ENCODE results near the gene IL4R.
A peak's percentile ranks its signal among the peaks of the same experiment; 100 is the strongest.

The IL4R gene

DNA sequence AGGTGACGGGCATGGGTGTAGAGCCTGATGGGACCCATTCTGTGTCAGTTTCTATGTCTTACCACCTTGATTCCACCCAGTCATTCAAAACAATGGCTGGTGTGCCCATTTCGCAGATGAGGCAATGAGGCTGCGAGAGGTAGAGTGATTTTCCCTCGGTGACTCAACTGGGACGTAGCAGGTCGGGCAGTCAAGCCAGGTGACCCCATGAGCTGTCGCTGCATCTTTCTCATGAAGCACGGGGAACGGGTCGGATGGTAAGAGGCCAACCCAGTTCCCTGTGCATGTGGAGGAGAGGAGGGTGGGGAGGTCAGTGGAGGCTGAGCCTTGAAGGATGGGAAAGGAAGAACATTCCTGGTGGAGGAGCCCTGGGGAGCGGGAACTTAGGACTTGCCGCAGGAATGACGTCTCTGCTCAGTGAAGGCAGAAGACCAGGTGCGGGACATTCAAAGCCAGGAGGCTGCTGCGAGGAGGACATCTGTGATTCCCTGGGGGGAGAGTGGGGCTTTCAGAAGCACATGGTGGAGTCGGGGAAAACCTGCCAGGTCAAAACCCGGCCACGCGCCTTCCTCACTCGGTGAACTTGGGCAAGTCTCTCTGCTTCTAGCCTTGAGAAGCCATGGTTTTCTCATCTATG lies 89.3 kb downstream of the IL4R start:
- H4K8ac ChIP-seq (ENCODE audit: low read depth, low read length) = no peak overlapping the region
- H2BK12ac ChIP-seq (ENCODE audit: low read length) = no peak overlapping the region
- peaks cover 6 to 7% of the 10 kb centered on the region in 2 donors for H3K4me1 ChIP-seq (ENCODE audit: control insufficient read depth in 2 of 2, insufficient read depth in 1 of 2, low read depth in 1 of 2, low read length in 2 of 2)
- no peak overlapping the region for H2BK15ac ChIP-seq (ENCODE audit: low read length)
- H3K9ac ChIP-seq (ENCODE audit: low read depth, low read length, poor library complexity) = no peak overlapping the region
- peaks cover 0 to 19% (median 0%) of the 10 kb centered on the region in 3 experiments for H3K27me3 ChIP-seq (ENCODE audit: control insufficient read depth in 3 of 3, insufficient read depth in 3 of 3, low read depth in 1 of 3, low read length in 3 of 3)
- H4K91ac ChIP-seq (ENCODE audit: low read depth, low read length, poor library complexity) = no peak overlapping the region
- no peak overlapping the region for H2AFZ ChIP-seq (ENCODE audit: low read length)
- no peak overlapping the region for H3K4me3 ChIP-seq (ENCODE audit: low read length in 2 of 2)
- H2BK120ac ChIP-seq (ENCODE audit: low read depth, low read length) = no peak overlapping the region
- no peak overlapping the region for H3K27ac ChIP-seq (replicated peaks; ENCODE audit: low read length)
- no peaks in the 10 kb centered on the region for H3K9me3 ChIP-seq (replicated peaks in 1 of 2; ENCODE audit: control insufficient read depth in 2 of 2, insufficient read depth in 1 of 2, low read depth in 1 of 2, low read length in 2 of 2)
- peak overlapping the region; percentile 17 for H3K18ac ChIP-seq (ENCODE audit: low read length)
- H3K36me3 ChIP-seq (replicated peaks in 1 of 2; ENCODE audit: control insufficient read depth in 2 of 2, insufficient read depth in 2 of 2, low read length in 2 of 2) = no peaks in the 10 kb centered on the region
- peak overlapping the region; percentile 45 for H3K23ac ChIP-seq (ENCODE audit: low read depth, low read length, poor library complexity)
- DNase-seq (ENCODE audit: low spot score) = no peak
- H3K14ac ChIP-seq (ENCODE audit: low read length) = no peak overlapping the region
- H3K79me1 ChIP-seq (ENCODE audit: low read depth, low read length) = no peaks in the 10 kb centered on the region
- no CpG with 5 or more reads among the region's 20 CpGs for WGBS, 2 donors (ENCODE audit: extremely low coverage in 2 of 2, insufficient read length in 2 of 2, insufficient replicate concordance in 1 of 2)
- H3K4me2 ChIP-seq (ENCODE audit: insufficient read depth, low read length, poor library complexity, severe bottlenecking) = no peak overlapping the region
- H2AK5ac ChIP-seq (ENCODE audit: low read depth, low read length) = no peak overlapping the region
- H3K4ac ChIP-seq (ENCODE audit: low read length) = no peak overlapping the region
- no peak overlapping the region for H2BK5ac ChIP-seq (ENCODE audit: low read length)

DNA sequence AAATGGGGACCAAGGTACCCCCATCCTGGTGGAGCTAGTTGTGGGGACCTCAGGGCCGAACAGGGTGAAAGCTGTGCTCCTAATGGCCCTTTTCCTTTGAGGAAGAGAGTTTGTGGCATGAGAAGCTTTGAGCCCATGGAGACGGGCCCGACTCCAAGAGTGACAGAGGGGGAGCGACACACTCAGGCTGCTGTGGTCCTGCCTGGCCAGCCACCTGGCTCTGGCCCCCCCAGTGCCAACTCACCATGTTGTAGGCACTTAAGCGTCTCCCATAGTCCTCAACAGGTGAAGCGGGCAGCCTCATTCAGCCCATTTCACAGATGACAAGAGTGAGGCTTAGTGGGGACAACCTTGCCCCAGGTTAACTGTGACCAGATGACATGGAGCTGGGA lies 89.8 kb downstream of the IL4R start:
- Histone ChIP-seq H3K79me1 (ENCODE audit: low read depth, low read length) (no peaks in the 10 kb centered on the region), H2AK5ac (ENCODE audit: low read depth, low read length) (no peak overlapping the region), H2BK12ac (ENCODE audit: low read length) (no peak overlapping the region), H3K27ac (replicated peaks; ENCODE audit: low read length) (no peak overlapping the region), H3K18ac (ENCODE audit: low read length) (no peak overlapping the region), H3K4ac (ENCODE audit: low read length) (no peak overlapping the region), H2BK5ac (ENCODE audit: low read length) (no peak overlapping the region), H3K9ac (ENCODE audit: low read depth, low read length, poor library complexity) (no peak overlapping the region), H3K23ac (ENCODE audit: low read depth, low read length, poor library complexity) (no peak overlapping the region), H2BK120ac (ENCODE audit: low read depth, low read length) (no peak overlapping the region), H4K8ac (ENCODE audit: low read depth, low read length) (no peak overlapping the region), H2BK15ac (ENCODE audit: low read length) (no peak overlapping the region), H3K4me3 (ENCODE audit: low read length in 2 of 2) (no peak overlapping the region), H3K36me3 (replicated peaks in 1 of 2; ENCODE audit: control insufficient read depth in 2 of 2, insufficient read depth in 2 of 2, low read length in 2 of 2) (no peaks in the 10 kb centered on the region), H3K27me3 (ENCODE audit: control insufficient read depth in 3 of 3, insufficient read depth in 3 of 3, low read depth in 1 of 3, low read length in 3 of 3) (peaks cover 0 to 19% (median 0%) of the 10 kb centered on the region in 3 experiments), H2AFZ (ENCODE audit: low read length) (no peak overlapping the region), H4K91ac (ENCODE audit: low read depth, low read length, poor library complexity) (no peak overlapping the region), H3K14ac (ENCODE audit: low read length) (no peak overlapping the region), H3K9me3 (replicated peaks in 1 of 2; ENCODE audit: control insufficient read depth in 2 of 2, insufficient read depth in 1 of 2, low read depth in 1 of 2, low read length in 2 of 2) (no peaks in the 10 kb centered on the region), H3K4me2 (ENCODE audit: insufficient read depth, low read length, poor library complexity, severe bottlenecking) (no peak overlapping the region), H3K4me1 (ENCODE audit: control insufficient read depth in 2 of 2, insufficient read depth in 1 of 2, low read depth in 1 of 2, low read length in 2 of 2) (peaks cover 7% of the 10 kb centered on the region in 2 donors)
- WGBS, 2 donors (ENCODE audit: extremely low coverage in 2 of 2, insufficient read length in 2 of 2, insufficient replicate concordance in 1 of 2) = no CpG with 5 or more reads among the region's 6 CpGs
- DNase-seq (ENCODE audit: low spot score) = no peak

DNA sequence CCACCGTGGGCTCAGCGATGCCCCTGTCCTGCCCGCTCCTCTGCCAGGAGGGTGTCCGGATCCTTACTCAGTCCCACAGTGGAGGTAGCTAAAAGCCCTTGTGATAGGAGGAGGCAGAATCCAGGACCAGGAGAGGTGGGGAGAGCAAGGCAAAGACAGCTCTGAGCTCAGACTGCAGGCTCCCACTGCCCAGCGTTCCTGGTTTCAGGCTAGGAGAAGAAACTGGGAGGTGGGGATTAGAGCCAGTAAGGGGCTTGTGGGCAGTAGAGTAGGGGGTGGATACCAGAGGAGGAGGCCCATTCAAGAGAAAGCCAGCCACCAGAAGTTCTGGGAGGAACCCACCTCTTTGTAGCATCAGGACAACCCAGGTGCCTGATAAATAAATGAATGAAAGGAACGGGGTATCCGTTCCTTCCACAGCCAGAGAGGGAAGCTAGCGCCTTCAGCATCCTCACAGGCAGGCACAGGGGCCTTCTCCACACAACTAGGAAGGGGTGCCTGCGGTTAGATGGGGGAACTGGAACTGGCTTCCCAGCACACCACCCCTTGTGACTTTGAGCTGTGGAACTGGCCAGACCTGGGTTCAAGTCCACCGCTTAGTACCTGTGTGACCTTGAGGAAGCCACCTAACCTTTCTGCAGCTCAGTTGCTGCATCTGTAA lies 90.5 kb downstream of the IL4R start:
- H4K91ac ChIP-seq (ENCODE audit: low read depth, low read length, poor library complexity) = no peak overlapping the region
- H3K4me2 ChIP-seq (ENCODE audit: insufficient read depth, low read length, poor library complexity, severe bottlenecking) = no peak overlapping the region
- H2AK5ac ChIP-seq (ENCODE audit: low read depth, low read length) = no peak overlapping the region
- H2BK15ac ChIP-seq (ENCODE audit: low read length) = peak overlapping the region; percentile 13
- no peak overlapping the region for H4K8ac ChIP-seq (ENCODE audit: low read depth, low read length)
- H3K9ac ChIP-seq (ENCODE audit: low read depth, low read length, poor library complexity) = no peak overlapping the region
- no peak overlapping the region for H3K23ac ChIP-seq (ENCODE audit: low read depth, low read length, poor library complexity)
- peak overlapping the region; percentile 11 for H3K18ac ChIP-seq (ENCODE audit: low read length)
- peak overlapping the region; percentile 23 for H3K14ac ChIP-seq (ENCODE audit: low read length)
- H3K36me3 ChIP-seq (replicated peaks in 1 of 2; ENCODE audit: control insufficient read depth in 2 of 2, insufficient read depth in 2 of 2, low read length in 2 of 2) = no peaks in the 10 kb centered on the region
- H3K9me3 ChIP-seq (replicated peaks in 1 of 2; ENCODE audit: control insufficient read depth in 2 of 2, insufficient read depth in 1 of 2, low read depth in 1 of 2, low read length in 2 of 2) = no peaks in the 10 kb centered on the region
- no peak overlapping the region for H3K4ac ChIP-seq (ENCODE audit: low read length)
- H3K4me3 ChIP-seq (ENCODE audit: low read length in 2 of 2) = no peak overlapping the region
- H3K27ac ChIP-seq (replicated peaks; ENCODE audit: low read length) = no peak overlapping the region
- H3K79me1 ChIP-seq (ENCODE audit: low read depth, low read length) = no peaks in the 10 kb centered on the region
- peaks cover 7% of the 10 kb centered on the region in 2 donors for H3K4me1 ChIP-seq (ENCODE audit: control insufficient read depth in 2 of 2, insufficient read depth in 1 of 2, low read depth in 1 of 2, low read length in 2 of 2)
- H2BK120ac ChIP-seq (ENCODE audit: low read depth, low read length) = no peak overlapping the region
- no peak for DNase-seq (ENCODE audit: low spot score)
- no peak overlapping the region for H2BK12ac ChIP-seq (ENCODE audit: low read length)
- peak overlapping the region; percentile 85 for H2BK5ac ChIP-seq (ENCODE audit: low read length)
- no peak overlapping the region for H2AFZ ChIP-seq (ENCODE audit: low read length)
- peaks cover 0 to 19% (median 0%) of the 10 kb centered on the region in 3 experiments for H3K27me3 ChIP-seq (ENCODE audit: control insufficient read depth in 3 of 3, insufficient read depth in 3 of 3, low read depth in 1 of 3, low read length in 3 of 3)
- no CpG with 5 or more reads among the region's 10 CpGs for WGBS, 2 donors (ENCODE audit: extremely low coverage in 2 of 2, insufficient read length in 2 of 2, insufficient replicate concordance in 1 of 2)

DNA sequence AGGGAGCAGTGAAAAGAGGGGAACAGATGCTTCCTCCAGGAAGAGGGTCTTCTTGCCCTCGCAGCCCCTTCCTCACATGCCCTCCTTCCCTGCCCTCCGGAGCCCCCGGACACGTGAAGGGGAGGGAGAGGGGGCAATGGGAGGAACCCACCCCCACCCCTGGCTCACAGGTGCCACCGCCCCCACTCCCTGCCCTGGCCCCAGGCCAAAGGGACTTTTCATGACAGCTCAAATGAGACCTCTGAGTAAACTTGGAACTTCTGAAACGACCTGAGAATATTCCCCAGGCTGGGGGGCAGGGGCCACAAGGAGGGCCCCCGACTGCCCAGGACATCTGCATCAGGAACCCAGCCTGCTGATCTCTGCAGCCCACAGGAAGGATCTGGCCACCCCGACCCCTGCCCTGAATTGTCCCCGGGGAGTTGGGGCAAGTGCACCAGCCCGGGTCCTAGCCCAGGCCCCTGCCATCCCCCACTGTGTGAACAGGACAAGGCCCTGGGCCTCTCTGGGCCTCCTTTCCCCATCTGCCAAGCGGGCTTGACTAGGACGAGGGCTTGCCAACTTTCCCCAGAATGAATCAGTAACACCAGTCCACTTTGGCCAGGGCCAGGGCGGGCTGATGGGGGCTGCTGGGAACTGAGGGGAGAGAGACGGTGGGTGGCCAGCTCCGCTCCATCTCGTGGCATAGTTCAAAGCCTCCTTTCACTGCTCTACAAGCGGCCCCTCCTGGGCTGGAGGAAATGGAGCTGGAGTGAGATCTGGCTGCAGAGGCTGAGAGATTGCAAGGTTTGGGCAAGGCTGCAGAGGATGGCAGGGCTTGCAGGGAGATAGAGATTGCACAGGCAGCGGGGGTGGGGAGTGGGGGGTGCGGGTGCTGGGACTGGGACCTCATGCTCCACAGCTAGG lies 92.0 kb downstream of the IL4R start:
- Histone ChIP-seq H3K4me2 (ENCODE audit: insufficient read depth, low read length, poor library complexity, severe bottlenecking) (no peak overlapping the region), H3K18ac (ENCODE audit: low read length) (peak overlapping the region; percentile 72), H3K4me1 (ENCODE audit: control insufficient read depth in 2 of 2, insufficient read depth in 1 of 2, low read depth in 1 of 2, low read length in 2 of 2) (peaks cover 7% of the 10 kb centered on the region in 2 donors), H3K9me3 (replicated peaks in 1 of 2; ENCODE audit: control insufficient read depth in 2 of 2, insufficient read depth in 1 of 2, low read depth in 1 of 2, low read length in 2 of 2) (no peaks in the 10 kb centered on the region), H3K27me3 (ENCODE audit: control insufficient read depth in 3 of 3, insufficient read depth in 3 of 3, low read depth in 1 of 3, low read length in 3 of 3) (peaks cover 0 to 19% (median 0%) of the 10 kb centered on the region in 3 experiments), H4K8ac (ENCODE audit: low read depth, low read length) (no peak overlapping the region), H2AFZ (ENCODE audit: low read length) (peak overlapping the region; percentile 86), H3K36me3 (replicated peaks in 1 of 2; ENCODE audit: control insufficient read depth in 2 of 2, insufficient read depth in 2 of 2, low read length in 2 of 2) (no peaks in the 10 kb centered on the region), H3K27ac (replicated peaks; ENCODE audit: low read length) (no peak overlapping the region), H3K79me1 (ENCODE audit: low read depth, low read length) (no peaks in the 10 kb centered on the region), H3K14ac (ENCODE audit: low read length) (no peak overlapping the region), H3K9ac (ENCODE audit: low read depth, low read length, poor library complexity) (no peak overlapping the region), H2AK5ac (ENCODE audit: low read depth, low read length) (no peak overlapping the region), H2BK120ac (ENCODE audit: low read depth, low read length) (no peak overlapping the region), H4K91ac (ENCODE audit: low read depth, low read length, poor library complexity) (no peak overlapping the region), H3K4me3 (ENCODE audit: low read length in 2 of 2) (no peak overlapping the region), H3K23ac (ENCODE audit: low read depth, low read length, poor library complexity) (no peak overlapping the region), H2BK12ac (ENCODE audit: low read length) (no peak overlapping the region), H2BK5ac (ENCODE audit: low read length) (peak overlapping the region; percentile 40), H2BK15ac (ENCODE audit: low read length) (peak overlapping the region; percentile 18), H3K4ac (ENCODE audit: low read length) (no peak overlapping the region)
- no peak for DNase-seq (ENCODE audit: low spot score)
- WGBS, 2 donors (ENCODE audit: extremely low coverage in 2 of 2, insufficient read length in 2 of 2, insufficient replicate concordance in 1 of 2) = no CpG with 5 or more reads among the region's 19 CpGs
